ENCODE results near the gene ZNF124. TPM values are rescaled to one million over a fixed set of nuclear protein-coding genes. Genes with fewer than 3 reads are reported as not detected.
A peak's percentile ranks its signal among the peaks of the same experiment; 100 is the strongest.

The ZNF124 gene
- total and polyA plus RNA-seq, 7 donors = 1.1 to 10.9 (median 6.8) TPM

DNA sequence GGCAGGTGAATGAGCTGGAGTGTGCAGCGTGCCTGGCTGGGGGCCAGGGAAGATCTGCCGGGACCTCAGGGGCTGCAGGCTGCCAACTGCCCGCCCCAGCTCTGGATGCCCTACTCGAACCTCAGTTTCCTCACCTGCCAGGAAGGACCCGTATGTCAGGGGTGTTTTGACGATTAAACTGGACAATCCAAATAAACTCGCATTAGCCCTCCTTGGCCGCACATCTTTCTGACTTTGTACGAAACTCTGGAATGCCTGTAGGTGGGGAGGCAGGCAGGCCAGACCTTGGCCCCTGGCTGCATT, 59.4 kb downstream of the ZNF124 start:
- WGBS, 3 donors = 46 to 62% (median 48%) methylated on average over 9 of the region's 9 CpGs
- Histone ChIP-seq H3K36me3 (ENCODE audit: insufficient read depth in 1 of 2, low read depth in 1 of 2) (no peaks in the 10 kb centered on the region), H3K4me1 (no peaks in the 10 kb centered on the region), H3K27me3 (ENCODE audit: insufficient read depth in 3 of 3, low read length in 2 of 3) (no peaks in the 10 kb centered on the region), H3K27ac (peak overlapping the region; percentile 90), H3K4me3 (peak overlapping the region; percentile 89), H3K9me3 (no peaks in the 10 kb centered on the region)
- ATAC-seq (no peak), DNase-seq (no peak)
- intact Hi-C loops (cut with DNase I) = loop anchor here in 1 of 2 donors (10.0 kb wide), 1 partner anchor 222 kb away; the partner anchor contains the start of gene ZNF496
- TF ChIP-seq CTCF (IDR thresholded peaks at IDR 0.05) = no peak

DNA sequence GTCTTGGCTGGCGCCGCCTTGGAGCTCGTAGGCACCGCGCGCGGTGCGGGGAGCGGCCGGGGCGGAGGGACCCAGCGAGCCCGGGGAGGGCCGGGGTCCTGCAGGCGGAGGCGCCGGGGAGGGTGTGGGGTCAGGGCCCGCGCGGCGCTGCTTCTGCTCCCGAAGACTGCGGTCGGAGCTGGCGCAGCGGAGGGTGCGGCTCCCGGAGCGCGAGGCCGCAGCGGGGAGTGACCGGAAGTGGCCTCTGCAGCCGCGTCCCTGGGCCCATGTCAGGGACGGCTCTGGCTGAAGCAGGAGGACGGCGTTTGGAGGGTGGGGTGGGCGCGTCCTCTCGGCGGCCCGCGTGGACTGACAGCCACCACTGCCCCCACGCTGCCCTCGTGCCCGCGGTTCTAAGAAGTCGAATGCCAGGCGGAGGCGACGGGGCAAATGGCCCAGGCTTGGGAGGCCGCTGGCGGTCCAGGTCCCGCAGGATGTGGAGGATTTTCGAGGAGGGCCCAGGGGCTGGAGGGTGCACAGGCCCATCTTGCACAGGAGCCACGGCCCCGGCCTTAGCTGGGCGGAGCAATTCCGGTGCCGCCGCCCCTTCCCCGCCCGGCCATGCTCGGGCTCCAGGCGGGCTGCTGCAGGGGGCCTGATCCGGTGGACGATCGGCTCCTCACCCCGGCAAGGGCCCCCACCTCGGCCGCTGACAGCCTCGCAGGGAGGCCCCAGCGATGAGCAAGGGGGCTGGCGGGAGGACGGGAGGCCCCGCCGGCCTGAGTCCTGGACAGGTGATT, 59.9 kb downstream of the ZNF124 start:
- peak; percentile 79 to 87 for DNase-seq
- ATAC-seq = peak; percentile 90 to 98 (median 94)
- Histone ChIP-seq H3K9me3 (no peaks in the 10 kb centered on the region), H3K27me3 (ENCODE audit: insufficient read depth in 3 of 3, low read length in 2 of 3) (no peaks in the 10 kb centered on the region), H3K36me3 (ENCODE audit: insufficient read depth in 1 of 2, low read depth in 1 of 2) (no peaks in the 10 kb centered on the region), H3K4me1 (no peaks in the 10 kb centered on the region), H3K27ac (peak overlapping the region; percentile 90), H3K4me3 (peak overlapping the region; percentile 89)
- intact Hi-C loops (cut with DNase I) = loop anchor here in 1 of 2 donors (10.0 kb wide), 1 partner anchor 223 kb away; the partner anchor contains the start of gene ZNF496
- WGBS, 3 donors = 1 to 5% (median 2%) methylated on average over 56 to 78 of the region's 78 CpGs
- TF ChIP-seq CTCF (IDR thresholded peaks at IDR 0.05) = no peak

DNA sequence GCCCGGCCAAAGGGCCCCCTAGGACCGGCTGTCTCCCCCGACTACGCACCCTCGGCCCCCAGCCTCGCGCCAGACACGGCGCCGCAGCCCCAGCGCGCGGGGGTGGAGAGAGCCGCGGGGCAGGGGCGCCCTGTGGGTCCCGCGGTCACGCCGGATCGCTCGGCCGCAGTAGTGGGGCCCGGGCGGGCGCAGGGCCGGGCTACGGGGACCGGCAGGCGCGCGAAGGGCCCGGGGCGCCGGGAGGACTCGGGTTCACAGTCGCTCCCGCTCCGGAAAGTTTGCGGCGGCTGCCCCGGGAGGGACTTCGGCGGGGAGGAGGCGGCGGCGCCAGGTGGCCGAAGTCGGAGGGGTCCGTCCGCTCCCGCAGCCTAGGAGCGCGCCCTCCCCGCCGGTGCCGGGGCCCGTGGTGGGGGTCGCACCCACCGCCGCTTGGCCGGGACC, 60.5 kb downstream of the ZNF124 start:
- ATAC-seq (peak; percentile 32 to 55 (median 52)), DNase-seq (peak in 1 of 2 donors; percentile 25)
- TF ChIP-seq CTCF (IDR thresholded peaks at IDR 0.05) = no peak
- H3K4me3 ChIP-seq = peak overlapping the region; percentile 89
- H3K4me1 ChIP-seq = no peaks in the 10 kb centered on the region
- H3K27me3 ChIP-seq (ENCODE audit: insufficient read depth in 3 of 3, low read length in 2 of 3) = no peaks in the 10 kb centered on the region
- H3K36me3 ChIP-seq (ENCODE audit: insufficient read depth in 1 of 2, low read depth in 1 of 2) = no peaks in the 10 kb centered on the region
- 0 to 1% (median 0%) methylated on average over 25 to 62 of the region's 62 CpGs for WGBS, 3 donors
- H3K27ac ChIP-seq = peak overlapping the region; percentile 90
- H3K9me3 ChIP-seq = no peaks in the 10 kb centered on the region
- intact Hi-C loops (cut with DNase I) = loop anchor here in 1 of 2 donors (10.0 kb wide), 1 partner anchor 224 kb away; the partner anchor contains the start of gene ZNF496

DNA sequence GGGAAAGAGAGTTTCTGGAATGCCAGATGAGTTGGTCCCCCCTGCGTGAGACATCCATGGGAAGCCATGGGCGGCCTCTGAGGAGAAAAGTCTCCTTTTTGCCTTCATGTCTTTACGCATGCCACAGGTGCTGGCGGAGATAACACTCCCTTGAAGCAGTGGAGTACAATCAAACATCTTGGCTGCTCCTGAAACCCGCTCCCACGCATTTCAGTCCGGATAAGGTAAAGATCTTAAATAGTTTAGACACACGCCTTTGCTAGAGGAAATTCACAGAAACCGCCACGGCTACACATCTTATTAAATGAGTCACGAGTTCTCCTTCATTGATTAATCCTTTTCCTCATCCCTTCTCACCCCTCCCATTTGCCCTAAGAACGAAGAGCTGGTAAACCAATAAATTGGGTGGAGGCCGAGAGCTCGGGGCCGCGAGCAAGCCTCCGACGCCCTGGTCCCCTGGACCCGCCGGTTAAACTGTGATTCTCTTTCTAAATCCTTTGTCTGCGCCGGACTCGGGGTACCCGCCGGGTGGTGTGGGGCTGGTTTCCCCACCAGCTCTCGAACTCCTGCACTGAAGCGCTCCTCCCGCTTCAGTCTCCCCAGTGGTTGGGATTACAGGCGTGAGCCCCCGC, 61.1 kb downstream of the ZNF124 start:
- no peak for ATAC-seq
- H3K27me3 ChIP-seq (ENCODE audit: insufficient read depth in 3 of 3, low read length in 2 of 3) = no peaks in the 10 kb centered on the region
- H3K4me1 ChIP-seq = no peaks in the 10 kb centered on the region
- TF ChIP-seq CTCF (IDR thresholded peaks at IDR 0.05) = no peak
- peak overlapping the region; percentile 90 for H3K27ac ChIP-seq
- DNase-seq = no peak
- H3K36me3 ChIP-seq (ENCODE audit: insufficient read depth in 1 of 2, low read depth in 1 of 2) = no peaks in the 10 kb centered on the region
- no peaks in the 10 kb centered on the region for H3K9me3 ChIP-seq
- WGBS, 3 donors = 23 to 26% (median 24%) methylated on average over 28 to 30 of the region's 30 CpGs
- H3K4me3 ChIP-seq = peak overlapping the region; percentile 89
- intact Hi-C loops (cut with DNase I) = loop anchor here in 1 of 2 donors (10.0 kb wide), 1 partner anchor 224 kb away; the partner anchor contains the start of gene ZNF496
